GM23338 (cell line): Measurements from ENCODE around the gene GPD1L. TPM values are rescaled to one million over a fixed set of nuclear protein-coding genes. Genes with fewer than 3 reads are reported as not detected.

Experiments used
- ATAC-seq: fragments of 200-7000 bp; cut with Tn5 transposase; 3 replicates; pipeline ENCODE4 v1.9.1; 2020
- DNase-seq: peaks from one replicate; pipeline ENCODE4 v3.0.0-alpha.2; 2015; ENCODE audit warnings: low spot score
- H2AFZ ChIP-seq: fragments of 200-600 bp; sonication (generic); 2 replicates; pipeline ENCODE4 v1.8.0; 2016; ENCODE audit warnings: antibody characterized with exemption, mild to moderate bottlenecking, moderate library complexity
- H3F3A ChIP-seq: fragments of 200-600 bp; sonication (generic); replicated peaks from 2 replicates; pipeline ENCODE4 v1.8.0; 2017; ENCODE audit warnings: antibody characterized with exemption, mixed run types, low read depth
- H3K27ac ChIP-seq: fragments of 200-600 bp; sonication (generic); 2 replicates; pipeline ENCODE4 v1.6.1; 2016; ENCODE audit warnings: low read depth
- H3K27me3 ChIP-seq: fragments of 200-600 bp; sonication (generic); 2 replicates; pipeline ENCODE4 v1.8.0; 2016; ENCODE audit warnings: mild to moderate bottlenecking, mixed run types, moderate library complexity; ENCODE audit not compliant: insufficient read depth
- H3K36me3 ChIP-seq: fragments of 200-600 bp; sonication (generic); 2 replicates; pipeline ENCODE4 v1.8.0; 2016; ENCODE audit warnings: mild to moderate bottlenecking; ENCODE audit not compliant: insufficient read depth
- H3K4me1 ChIP-seq: fragments of 200-600 bp; sonication (generic); 2 replicates; pipeline ENCODE4 v1.8.0; 2016; ENCODE audit warnings: mild to moderate bottlenecking, moderate library complexity; ENCODE audit not compliant: insufficient read depth
- H3K4me2 ChIP-seq: fragments of 200-600 bp; sonication (generic); 2 replicates; pipeline ENCODE4 v1.7.1; 2017; ENCODE audit warnings: mixed run types
- H3K4me3 ChIP-seq: fragments of 200-600 bp; sonication (generic); 2 replicates; pipeline ENCODE4 v1.6.1; 2016; ENCODE audit warnings: mixed run types
- H3K79me2 ChIP-seq: fragments of 200-600 bp; sonication (generic); replicated peaks from 2 replicates; pipeline ENCODE4 v1.8.0; 2017; ENCODE audit warnings: mild to moderate bottlenecking; ENCODE audit not compliant: insufficient read depth
- H3K9me2 ChIP-seq: fragments of 200-600 bp; sonication (generic); 2 replicates; pipeline ENCODE4 v1.8.0; 2017; ENCODE audit not compliant: insufficient read depth
- H4K20me1 ChIP-seq: fragments of 200-600 bp; sonication (generic); replicated peaks from 2 replicates; pipeline ENCODE4 v1.8.0; 2017; ENCODE audit warnings: mild to moderate bottlenecking; ENCODE audit not compliant: insufficient read depth
- H3K27ac Mint-ChIP-seq: 2 replicates; pipeline ENCODE4 v1.8.0; 2020; ENCODE audit warnings: inconsistent platforms, mild to moderate bottlenecking, moderate library complexity, mixed read lengths
- H3K27me3 Mint-ChIP-seq: 3 replicates; pipeline ENCODE4 v1.8.0; 2022; ENCODE audit warnings: low read depth, mild to moderate bottlenecking, moderate library complexity, mixed read lengths, inconsistent platforms; ENCODE audit not compliant: insufficient read depth, poor library complexity
- H3K36me3 Mint-ChIP-seq: 3 replicates; pipeline ENCODE4 v1.8.0; 2021; ENCODE audit warnings: low read depth, mild to moderate bottlenecking, inconsistent platforms, moderate library complexity, mixed read lengths
- H3K4me1 Mint-ChIP-seq: 3 replicates; pipeline ENCODE4 v1.8.0; 2020; ENCODE audit warnings: mild to moderate bottlenecking, inconsistent platforms, mixed read lengths
- H3K4me3 Mint-ChIP-seq: 3 replicates; pipeline ENCODE4 v1.8.0; 2021; ENCODE audit warnings: moderate library complexity, mild to moderate bottlenecking, inconsistent platforms, mixed read lengths
- H3K9me3 Mint-ChIP-seq: 3 replicates; pipeline ENCODE4 v1.8.0; 2020; ENCODE audit warnings: moderate library complexity, mild to moderate bottlenecking, inconsistent platforms, mixed read lengths
- CREB1 ChIP-seq: fragments of 250-450 bp; sonication (Bioruptor Pico); IDR thresholded peaks from 2 replicates; pipeline ENCODE4 v1.5.0; 2020; ENCODE audit warnings: low read depth, mild to moderate bottlenecking, moderate library complexity
- ETS1 ChIP-seq: IDR thresholded peaks from 2 replicates; pipeline ENCODE4 v1.6.1; 2016; ENCODE audit warnings: antibody characterized with exemption
- EZH2 ChIP-seq: fragments of 200-600 bp; sonication (generic); IDR thresholded peaks from one replicate; pipeline ENCODE4 v1.8.0; 2017; ENCODE audit warnings: antibody characterized with exemption, mild to moderate bottlenecking, low read depth; ENCODE audit not compliant: unreplicated experiment
- EZH2phosphoT487 ChIP-seq: fragments of 200-600 bp; sonication (generic); IDR thresholded peaks from one replicate; pipeline ENCODE4 v1.8.1; 2018; ENCODE audit warnings: antibody characterized with exemption; ENCODE audit not compliant: unreplicated experiment
- JUNB ChIP-seq: IDR thresholded peaks from one replicate; pipeline ENCODE4 v1.6.1; 2016; ENCODE audit warnings: antibody characterized with exemption; ENCODE audit not compliant: unreplicated experiment
- NANOG ChIP-seq: IDR thresholded peaks from 2 replicates; pipeline ENCODE4 v1.6.1; 2016; ENCODE audit warnings: antibody characterized with exemption, borderline replicate concordance
- POLR2AphosphoS5 ChIP-seq: IDR thresholded peaks from 2 replicates; pipeline ENCODE4 v1.6.1; 2016; ENCODE audit warnings: antibody characterized with exemption, low read depth
- REST ChIP-seq: IDR thresholded peaks from one replicate; pipeline ENCODE4 v1.6.1; 2018; ENCODE audit warnings: antibody characterized with exemption; ENCODE audit not compliant: unreplicated experiment
- ZNF114 ChIP-seq: fragments of 250-450 bp; sonication (Bioruptor Pico); IDR thresholded peaks from 2 replicates; pipeline ENCODE4 v1.5.0; 2020; ENCODE audit warnings: mild to moderate bottlenecking, moderate library complexity
- ZNF331 ChIP-seq: fragments of 250-450 bp; sonication (Bioruptor Pico); IDR thresholded peaks from 2 replicates; pipeline ENCODE4 v1.5.0; 2020; ENCODE audit warnings: low read depth, mild to moderate bottlenecking, moderate library complexity
- polyA plus RNA-seq: library from polyadenylated mRNA; unstranded; fragments of >200 nt; fragmentation: Nextera tagmentation; extraction: Ambion mirVana; gene quantifications from 2 replicates; pipeline ENCODE4 v1.2.1, GENCODE V29; 2016
- total RNA-seq: library from RNA; depleted of rRNA; stranded (reverse); fragments of >200 nt; shearing (Covaris generic); gene quantifications from 2 replicates; pipeline ENCODE4 v1.2.3, GENCODE V29; 2014
- TF ChIP-seq, protein P1 (sequence below), 2 experiments: fragments of 200-600 bp in 1 of 2; sonication (generic) in 1 of 2; conservative IDR thresholded peaks; 2 replicates each; pipeline versions ENCODE4 v1.5.1 to v1.6.1; 2016 to 2017; ENCODE audit warnings: antibody characterized with exemption in 2 of 2, low read depth in 2 of 2, mild to moderate bottlenecking in 2 of 2, moderate library complexity in 1 of 2

Gene GPD1L
- total and polyA plus RNA-seq, 2 experiments from 2014 or later, result 2.0 to 6.4 TPM

DNA sequence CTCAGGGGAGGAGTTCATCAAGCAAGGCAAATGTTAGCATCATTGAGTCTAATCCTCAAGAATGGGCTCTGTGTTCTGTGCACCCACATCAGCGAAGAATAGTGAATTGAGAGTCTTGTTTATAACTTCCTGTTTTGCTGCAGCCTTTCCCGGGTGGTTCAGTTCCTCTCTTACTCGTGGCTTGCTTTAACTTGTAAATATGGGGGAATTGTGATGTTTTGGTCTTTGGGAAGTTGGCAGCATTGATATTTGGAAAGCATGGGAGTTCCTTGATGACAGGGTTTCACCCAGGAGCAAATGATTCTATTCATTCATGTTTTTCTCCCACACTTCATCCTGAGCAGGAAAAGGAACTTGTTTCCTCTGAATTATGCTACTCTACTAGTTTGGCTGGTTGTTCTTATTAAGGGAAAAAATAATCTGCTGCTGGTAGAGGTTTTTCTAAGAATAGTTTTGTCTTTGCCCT, 40.4 kb downstream of the GPD1L start (continued):
- TF ChIP-seq REST (no peak), CREB1 (CRISPR knock-in tag) (no peak), EZH2phosphoT487 (no peak)
- TF ChIP-seq, protein P1, sequence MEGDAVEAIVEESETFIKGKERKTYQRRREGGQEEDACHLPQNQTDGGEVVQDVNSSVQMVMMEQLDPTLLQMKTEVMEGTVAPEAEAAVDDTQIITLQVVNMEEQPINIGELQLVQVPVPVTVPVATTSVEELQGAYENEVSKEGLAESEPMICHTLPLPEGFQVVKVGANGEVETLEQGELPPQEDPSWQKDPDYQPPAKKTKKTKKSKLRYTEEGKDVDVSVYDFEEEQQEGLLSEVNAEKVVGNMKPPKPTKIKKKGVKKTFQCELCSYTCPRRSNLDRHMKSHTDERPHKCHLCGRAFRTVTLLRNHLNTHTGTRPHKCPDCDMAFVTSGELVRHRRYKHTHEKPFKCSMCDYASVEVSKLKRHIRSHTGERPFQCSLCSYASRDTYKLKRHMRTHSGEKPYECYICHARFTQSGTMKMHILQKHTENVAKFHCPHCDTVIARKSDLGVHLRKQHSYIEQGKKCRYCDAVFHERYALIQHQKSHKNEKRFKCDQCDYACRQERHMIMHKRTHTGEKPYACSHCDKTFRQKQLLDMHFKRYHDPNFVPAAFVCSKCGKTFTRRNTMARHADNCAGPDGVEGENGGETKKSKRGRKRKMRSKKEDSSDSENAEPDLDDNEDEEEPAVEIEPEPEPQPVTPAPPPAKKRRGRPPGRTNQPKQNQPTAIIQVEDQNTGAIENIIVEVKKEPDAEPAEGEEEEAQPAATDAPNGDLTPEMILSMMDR (conservative IDR thresholded peaks at IDR 0.05; ENCODE audit: low read depth in 2 of 2), result no peak

GRCh38 chr3:32147509-32147908, 41.1 kb downstream of the GPD1L start:
- H4K20me1 ChIP-seq, result no peaks in the 10 kb centered on the region
- ATAC-seq (peak; percentile 39; the same call in 2 of the 3 replicates), DNase-seq (no peak)
- no peak overlapping the region for H2AFZ ChIP-seq
- peaks cover 9% of the 10 kb centered on the region for H3K27me3 Mint-ChIP-seq
- H3K36me3 Mint-ChIP-seq, result no peaks in the 10 kb centered on the region; the same call in 2 of the 3 replicates
- no peak overlapping the region for H3K4me3 ChIP-seq
- peak overlapping the region; percentile 20; the same call in 1 of the 2 replicates for H3K27ac ChIP-seq
- H3K36me3 ChIP-seq, result no peaks in the 10 kb centered on the region
- peaks cover 26% of the 10 kb centered on the region for H3K4me1 ChIP-seq
- H3K9me3 Mint-ChIP-seq, result no peaks in the 10 kb centered on the region
- H3F3A ChIP-seq, result no peaks in the 10 kb centered on the region
- peaks cover 25% of the 10 kb centered on the region for H3K4me1 Mint-ChIP-seq
- no peak overlapping the region for H3K4me3 Mint-ChIP-seq
- peak overlapping the region; percentile 40; the same call in 1 of the 2 replicates for H3K4me2 ChIP-seq
- no peaks in the 10 kb centered on the region for H3K79me2 ChIP-seq
- no peaks in the 10 kb centered on the region for H3K27me3 ChIP-seq
- no peak overlapping the region for H3K27ac Mint-ChIP-seq
- H3K9me2 ChIP-seq, result no peaks in the 10 kb centered on the region
- TF ChIP-seq, protein P1 (conservative IDR thresholded peaks at IDR 0.05; ENCODE audit: low read depth in 2 of 2), result no peak
- TF ChIP-seq ETS1, result no peak
- no peak for TF ChIP-seq POLR2AphosphoS5
- no peak for TF ChIP-seq EZH2
- no peak for TF ChIP-seq NANOG
- no peak for TF ChIP-seq CREB1 (CRISPR knock-in tag)
- TF ChIP-seq ZNF114, result no peak
- TF ChIP-seq REST, result no peak
- no peak for TF ChIP-seq JUNB
- no peak for TF ChIP-seq EZH2phosphoT487
- no peak for TF ChIP-seq ZNF331 (CRISPR knock-in tag)
